Muscle layer of colon (tissue), 2 donors: Measurements from ENCODE around the gene ZFAND5.

Experiments used
- H3K27ac ChIP-seq: one replicate; pipeline ENCODE4 v1.7.0; 2013; ENCODE audit warnings: low read depth, mild to moderate bottlenecking, low read length, moderate library complexity
- H3K27me3 ChIP-seq, 2 donors: one replicate each; pipeline ENCODE4 v1.7.0; 2013; ENCODE audit warnings: low read length in 2 of 2, mild to moderate bottlenecking in 2 of 2; ENCODE audit not compliant: insufficient read depth in 2 of 2, control insufficient read depth in 1 of 2
- H3K36me3 ChIP-seq: one replicate; pipeline ENCODE4 v1.7.0; 2013; ENCODE audit warnings: mild to moderate bottlenecking, low read length; ENCODE audit not compliant: insufficient read depth
- H3K4me1 ChIP-seq: one replicate; pipeline ENCODE4 v1.7.0; 2013; ENCODE audit warnings: mild to moderate bottlenecking, low read length; ENCODE audit not compliant: insufficient read depth
- H3K4me3 ChIP-seq, 2 donors: one replicate each; pipeline ENCODE4 v1.7.0; 2013; ENCODE audit warnings: low read length in 2 of 2, low read depth in 1 of 2, mild to moderate bottlenecking in 1 of 2, moderate library complexity in 1 of 2
- H3K9ac ChIP-seq: one replicate; pipeline ENCODE4 v1.7.0; 2013; ENCODE audit warnings: low read length
- H3K9me3 ChIP-seq: one replicate; pipeline ENCODE4 v1.7.0; 2013; ENCODE audit warnings: mild to moderate bottlenecking, low read length
- donor health status: abdominal sarcoma.
- donor health status: Adenocarcinoma of cecum.

Gene ZFAND5

DNA sequence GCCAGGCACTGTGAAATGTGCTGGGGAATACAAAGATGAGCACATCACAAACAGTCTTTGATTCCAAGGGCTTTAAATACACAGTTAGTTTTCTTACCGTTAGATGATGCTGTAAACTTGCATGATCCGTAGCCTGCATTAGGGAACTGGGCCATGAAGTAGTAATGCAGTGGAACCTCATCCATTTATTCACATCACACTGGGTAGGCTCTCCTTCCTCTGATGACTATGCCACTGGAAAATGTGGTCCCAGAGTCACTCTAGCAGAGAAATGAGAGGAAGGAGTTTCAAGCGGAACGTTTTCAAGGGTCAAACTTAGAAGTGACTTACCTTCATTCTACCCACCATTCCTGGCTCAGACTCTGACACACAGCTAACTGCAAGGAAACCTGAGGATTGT, 26.4 kb downstream of the ZFAND5 start:
- no peak overlapping the region for H3K4me3 ChIP-seq
- H3K9me3 ChIP-seq: no peaks in the 10 kb centered on the region
- no peaks in the 10 kb centered on the region for H3K4me1 ChIP-seq
- no peak overlapping the region for H3K27ac ChIP-seq
- no peak overlapping the region for H3K9ac ChIP-seq
- no peaks in the 10 kb centered on the region for H3K27me3 ChIP-seq
- peaks cover 7% of the 10 kb centered on the region for H3K36me3 ChIP-seq

DNA sequence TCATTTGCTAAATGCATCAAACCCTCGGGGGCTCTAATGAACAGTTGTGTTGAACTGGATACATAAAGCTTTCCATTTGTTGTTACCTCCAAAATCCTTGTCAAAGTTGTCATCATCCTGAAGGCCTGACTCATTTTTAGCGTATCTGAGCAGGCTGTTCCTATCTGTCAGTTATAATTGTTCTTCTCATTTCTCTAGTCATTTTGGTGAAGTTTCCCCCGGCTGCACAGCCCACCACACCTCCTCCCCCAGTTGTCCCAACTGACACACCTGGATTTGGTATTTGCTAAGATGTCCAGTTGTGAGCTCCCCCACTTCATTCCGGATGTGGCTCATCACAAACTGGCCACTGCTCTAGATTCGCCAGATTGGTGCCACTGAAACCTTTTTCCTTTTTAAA, 27.7 kb downstream of the ZFAND5 start:
- no peak overlapping the region for H3K27ac ChIP-seq
- H3K4me1 ChIP-seq: no peaks in the 10 kb centered on the region
- H3K4me3 ChIP-seq: no peak overlapping the region
- no peaks in the 10 kb centered on the region for H3K27me3 ChIP-seq
- no peaks in the 10 kb centered on the region for H3K9me3 ChIP-seq
- H3K9ac ChIP-seq: no peak overlapping the region
- peaks cover 7% of the 10 kb centered on the region for H3K36me3 ChIP-seq

DNA sequence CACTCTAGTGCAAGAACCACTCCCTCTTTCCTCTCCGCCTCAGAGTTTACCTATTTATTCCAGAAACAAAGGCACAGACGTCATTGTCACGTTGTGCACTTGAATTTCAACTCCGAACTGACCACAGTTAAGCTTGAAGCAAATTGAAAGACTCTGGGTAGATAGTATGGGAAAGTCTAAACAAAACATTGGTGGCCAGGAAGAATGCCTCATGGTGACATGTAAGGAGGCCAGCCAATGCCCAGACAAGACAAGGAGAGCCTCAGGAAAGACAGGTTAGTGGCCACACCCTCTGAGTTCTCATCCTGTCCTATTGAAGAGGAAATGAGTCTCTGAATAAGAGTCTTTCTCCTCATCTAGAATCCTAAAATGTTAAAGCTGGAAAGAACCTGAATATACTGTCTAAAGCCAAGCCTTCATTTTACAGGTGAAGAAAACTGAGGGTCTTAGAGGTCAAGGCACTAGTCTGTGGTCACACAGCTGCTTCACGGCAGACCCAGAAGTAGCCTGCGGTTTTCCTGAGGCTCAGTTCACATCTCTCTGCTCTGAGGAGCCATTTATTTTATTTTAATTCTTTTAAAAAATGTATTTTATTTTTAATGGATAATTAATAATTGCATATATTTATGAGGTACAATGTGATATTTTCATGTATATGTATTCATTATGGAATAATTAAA, 30.2 kb downstream of the ZFAND5 start:
- no peak overlapping the region for H3K4me3 ChIP-seq
- H3K27ac ChIP-seq: no peak overlapping the region
- H3K9me3 ChIP-seq: no peaks in the 10 kb centered on the region

DNA sequence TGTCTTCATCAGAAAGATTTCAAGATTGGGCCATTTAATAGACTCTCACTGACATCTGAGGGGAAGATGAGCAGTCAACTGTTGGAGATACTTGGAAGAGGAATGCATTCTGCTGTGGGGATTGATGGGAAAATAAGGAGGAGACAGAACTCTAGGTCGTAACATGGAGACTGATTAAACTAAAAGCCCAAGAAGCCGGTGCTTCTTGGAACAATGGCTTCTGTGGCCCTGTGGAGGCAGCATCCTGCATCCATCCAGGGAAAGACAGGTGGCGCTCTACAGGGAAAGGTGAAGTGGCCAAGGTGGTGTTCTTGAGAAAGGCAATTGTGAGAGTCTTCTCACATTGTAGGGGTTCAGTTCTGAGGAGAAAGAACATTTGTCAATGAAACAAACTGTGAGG, 31.3 kb downstream of the ZFAND5 start:
- Histone ChIP-seq H3K9me3 (no peaks in the 10 kb centered on the region), H3K27me3 (no peaks in the 10 kb centered on the region), H3K9ac (no peak overlapping the region), H3K36me3 (peaks cover 7% of the 10 kb centered on the region), H3K4me1 (no peaks in the 10 kb centered on the region), H3K27ac (no peak overlapping the region), H3K4me3 (no peak overlapping the region)

More for the DNA sequence above, 30.2 kb downstream of the ZFAND5 start:
- H3K9ac ChIP-seq: no peak overlapping the region
- H3K27me3 ChIP-seq: no peaks in the 10 kb centered on the region
- peaks cover 7% of the 10 kb centered on the region for H3K36me3 ChIP-seq
- no peaks in the 10 kb centered on the region for H3K4me1 ChIP-seq

DNA sequence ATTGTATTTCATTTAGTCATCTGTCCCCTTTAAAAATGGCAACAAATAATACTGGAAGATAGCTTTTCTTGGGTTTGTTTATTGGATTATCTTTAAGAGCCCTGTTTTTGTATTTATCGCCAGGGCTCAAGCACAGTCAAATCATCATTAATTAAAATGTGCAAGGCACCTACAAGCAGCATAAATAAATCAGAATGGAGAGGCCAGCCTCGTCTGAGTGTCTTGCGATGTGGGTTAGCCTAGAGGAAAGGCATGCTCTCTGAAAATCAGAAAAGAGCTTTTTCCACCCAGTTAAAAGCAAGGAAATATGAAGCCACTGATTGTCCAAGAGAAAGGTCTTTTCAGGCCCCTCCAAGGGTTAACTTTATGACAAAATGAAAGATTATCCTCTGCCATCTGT, 31.8 kb downstream of the ZFAND5 start:
- Histone ChIP-seq H3K4me3 (no peak overlapping the region), H3K9me3 (no peaks in the 10 kb centered on the region), H3K9ac (no peak overlapping the region), H3K27me3 (no peaks in the 10 kb centered on the region), H3K27ac (no peak overlapping the region), H3K4me1 (no peaks in the 10 kb centered on the region), H3K36me3 (peaks cover 7% of the 10 kb centered on the region)

DNA sequence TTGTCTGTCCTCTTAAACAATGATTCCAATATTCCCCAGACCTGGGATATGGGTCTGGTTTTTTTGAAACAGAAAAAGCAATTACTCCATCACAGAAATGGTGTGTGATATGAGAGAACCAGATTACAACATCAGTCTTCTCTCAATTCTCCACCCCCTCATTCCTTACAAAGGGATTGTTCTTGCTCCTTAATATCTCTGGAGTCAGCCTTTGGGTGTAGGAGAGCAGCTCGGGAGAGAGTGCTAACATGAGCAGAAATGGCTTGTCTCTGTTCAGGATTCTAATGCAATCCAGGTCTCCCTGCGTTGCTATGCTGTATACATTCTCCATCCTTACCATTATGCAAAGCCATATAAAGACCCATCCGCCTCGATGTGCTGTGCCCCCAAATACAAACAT, 32.7 kb downstream of the ZFAND5 start:
- no peaks in the 10 kb centered on the region for H3K9me3 ChIP-seq
- H3K4me3 ChIP-seq: no peak overlapping the region
- peaks cover 3% of the 10 kb centered on the region for H3K36me3 ChIP-seq
- no peaks in the 10 kb centered on the region for H3K27me3 ChIP-seq
- H3K4me1 ChIP-seq: no peaks in the 10 kb centered on the region
- no peak overlapping the region for H3K27ac ChIP-seq
- H3K9ac ChIP-seq: no peak overlapping the region

DNA sequence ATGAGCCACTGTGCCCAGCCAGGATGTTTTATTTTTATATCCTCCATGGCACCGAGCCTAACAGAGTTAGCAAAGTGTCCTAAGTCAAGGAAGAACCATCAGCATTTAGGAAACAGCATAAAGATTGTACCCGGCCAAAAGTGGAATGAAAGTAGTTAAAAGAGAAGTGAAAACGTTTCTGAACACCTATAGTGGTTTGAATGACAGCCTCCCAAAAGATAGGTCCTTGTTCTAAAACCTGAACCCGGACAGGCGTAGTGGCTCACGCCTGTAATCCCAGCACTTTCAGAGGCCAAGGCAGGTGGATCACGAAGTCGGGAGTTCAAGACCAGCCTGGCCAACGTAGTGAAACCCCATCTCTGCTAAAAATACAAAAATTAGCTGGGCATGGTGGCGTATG, 37.4 kb downstream of the ZFAND5 start:
- Histone ChIP-seq H3K4me3 (no peak overlapping the region), H3K27ac (no peak overlapping the region), H3K9ac (no peak overlapping the region), H3K9me3 (no peaks in the 10 kb centered on the region), H3K27me3 (no peaks in the 10 kb centered on the region), H3K4me1 (no peaks in the 10 kb centered on the region), H3K36me3 (no peaks in the 10 kb centered on the region)

DNA sequence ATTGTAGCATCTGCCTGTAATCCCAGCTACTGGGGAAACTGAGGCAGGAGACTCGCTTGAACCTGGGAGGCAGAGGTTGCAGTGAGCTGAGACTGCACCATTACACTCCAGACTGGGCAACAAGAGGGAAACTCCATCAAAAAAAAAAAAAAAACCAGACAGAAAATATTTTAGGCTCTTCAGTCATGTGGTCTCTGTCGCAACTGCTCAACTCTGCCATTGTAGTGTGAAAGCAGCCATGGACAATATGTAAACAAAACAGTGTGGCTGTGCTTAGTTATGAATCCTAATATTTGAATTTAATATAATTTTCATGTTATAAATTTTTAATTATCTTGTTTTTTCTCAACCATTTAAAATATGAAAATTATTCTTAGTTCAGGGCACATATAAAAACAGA, 38.4 kb downstream of the ZFAND5 start:
- Histone ChIP-seq H3K36me3 (no peaks in the 10 kb centered on the region), H3K9me3 (no peaks in the 10 kb centered on the region), H3K4me1 (no peaks in the 10 kb centered on the region), H3K27me3 (no peaks in the 10 kb centered on the region), H3K4me3 (no peak overlapping the region), H3K9ac (no peak overlapping the region), H3K27ac (no peak overlapping the region)

DNA sequence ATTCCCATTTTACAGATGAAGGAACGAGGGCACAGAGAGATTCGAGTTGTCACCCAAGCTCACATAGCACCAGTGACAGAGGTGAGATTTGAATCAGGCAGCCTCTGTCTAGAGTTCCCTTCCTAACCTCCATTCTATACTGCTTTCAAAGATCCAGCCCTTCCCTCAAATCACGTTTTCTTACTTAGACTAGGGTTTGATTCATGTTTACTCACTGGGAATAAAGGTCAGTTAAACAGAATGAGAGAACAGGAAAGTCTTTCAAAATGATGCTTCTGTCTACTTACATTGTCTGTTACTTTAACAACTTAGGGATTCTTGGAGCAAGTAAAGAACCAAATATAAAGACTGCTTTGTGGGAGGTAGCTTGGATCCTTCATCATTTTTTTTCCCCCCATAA, 40.0 kb downstream of the ZFAND5 start:
- Histone ChIP-seq H3K9me3 (no peaks in the 10 kb centered on the region), H3K9ac (no peak overlapping the region), H3K27me3 (no peaks in the 10 kb centered on the region), H3K4me1 (no peaks in the 10 kb centered on the region), H3K27ac (no peak overlapping the region), H3K4me3 (no peak overlapping the region), H3K36me3 (no peaks in the 10 kb centered on the region)

DNA sequence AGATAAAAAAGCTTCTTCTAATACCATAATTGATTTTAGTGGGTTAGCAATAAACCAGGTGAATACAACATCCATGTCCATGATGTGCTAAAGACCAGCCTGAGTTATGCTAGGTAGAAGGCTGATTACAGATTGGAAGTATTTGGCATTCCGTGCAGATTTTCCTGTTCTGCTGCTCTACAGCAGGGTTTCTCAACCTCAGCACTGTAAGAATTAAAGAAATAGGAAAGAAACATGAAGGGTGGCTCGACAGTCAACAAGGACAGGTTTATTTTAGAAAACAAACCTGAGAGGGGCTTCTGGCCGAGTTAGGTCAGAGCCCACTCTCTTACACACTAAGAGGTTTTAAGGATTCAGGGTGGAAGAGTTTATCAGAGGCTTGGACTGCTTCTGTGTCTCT, 42.3 kb downstream of the ZFAND5 start:
- Histone ChIP-seq H3K27me3 (no peaks in the 10 kb centered on the region), H3K9me3 (no peaks in the 10 kb centered on the region)

DNA sequence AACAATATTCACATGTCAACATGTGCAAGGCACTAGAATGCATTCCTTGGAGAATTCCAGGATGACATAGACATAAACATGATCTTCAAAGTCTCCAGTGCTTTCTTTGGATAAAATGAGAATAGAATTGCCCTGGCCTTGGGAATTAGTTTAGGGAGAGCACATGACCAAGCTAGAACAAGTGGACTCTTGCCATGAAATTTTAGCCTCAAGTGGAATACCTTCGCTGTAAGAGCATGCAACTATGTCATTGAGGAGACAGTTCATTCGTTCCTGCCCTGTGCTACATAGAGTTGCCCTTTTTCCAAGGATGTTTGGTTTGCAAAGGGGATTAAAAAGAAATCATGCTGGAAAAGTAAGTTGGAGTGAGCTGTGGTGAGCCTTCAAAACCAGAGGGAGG, 42.7 kb downstream of the ZFAND5 start:
- Histone ChIP-seq H3K4me3 (no peak overlapping the region), H3K36me3 (no peaks in the 10 kb centered on the region), H3K9me3 (no peaks in the 10 kb centered on the region), H3K27ac (no peak overlapping the region), H3K4me1 (no peaks in the 10 kb centered on the region), H3K9ac (no peak overlapping the region), H3K27me3 (no peaks in the 10 kb centered on the region)

More for the DNA sequence above, 42.3 kb downstream of the ZFAND5 start:
- H3K9ac ChIP-seq: no peak overlapping the region
- no peak overlapping the region for H3K4me3 ChIP-seq
- no peak overlapping the region for H3K27ac ChIP-seq
- H3K4me1 ChIP-seq: no peaks in the 10 kb centered on the region
- no peaks in the 10 kb centered on the region for H3K36me3 ChIP-seq

DNA sequence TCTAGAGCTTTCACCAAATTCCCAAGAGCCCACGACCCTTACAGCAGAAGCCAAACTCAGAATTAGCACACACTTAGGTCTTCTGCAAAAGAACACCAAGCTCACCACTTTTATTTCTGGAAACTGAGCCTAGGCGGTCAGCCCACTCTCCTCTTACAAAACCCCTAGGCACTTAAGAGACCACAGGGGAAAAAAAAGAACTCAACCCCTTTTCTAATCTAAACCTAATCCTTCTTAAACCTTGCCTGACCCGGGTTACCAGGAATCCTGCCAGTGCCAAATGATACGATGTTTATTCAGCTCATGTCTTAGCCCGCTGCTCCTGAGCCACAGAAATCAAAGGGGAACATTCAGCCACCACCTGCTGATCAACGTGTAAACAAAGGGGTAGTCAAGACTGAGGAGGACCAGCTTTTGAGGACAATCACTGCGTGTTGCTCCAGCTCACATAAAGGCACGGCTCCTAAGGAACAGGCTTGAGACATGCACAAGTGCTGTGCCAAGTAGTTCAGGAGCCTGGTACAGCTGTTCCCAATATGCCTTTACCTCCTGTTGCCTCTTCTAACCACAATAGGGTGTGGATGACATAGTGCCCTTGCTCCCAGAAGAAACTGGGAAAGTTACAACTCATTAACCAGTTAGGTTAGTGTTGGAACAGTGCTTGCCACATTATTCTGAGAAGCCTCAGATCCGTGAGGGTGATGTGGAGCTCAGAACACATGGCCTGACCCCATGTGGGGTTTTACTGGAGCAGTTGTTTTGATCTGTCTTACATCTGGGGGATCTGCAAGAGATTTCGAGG, 49.3 kb downstream of the ZFAND5 start:
- peak overlapping the region in 1 of 2 donors; percentile 38 for H3K4me3 ChIP-seq
- peaks cover 36% of the 10 kb centered on the region for H3K4me1 ChIP-seq

More for the DNA sequence above, 49.3 kb downstream of the ZFAND5 start:
- Histone ChIP-seq H3K27me3 (no peaks in the 10 kb centered on the region), H3K9ac (no peak overlapping the region), H3K9me3 (no peaks in the 10 kb centered on the region), H3K27ac (peak overlapping the region; percentile 5), H3K36me3 (no peaks in the 10 kb centered on the region)
